Right lobe of liver (tissue), 4 donors: Measurements from ENCODE around the gene GNMT.

ENCODE experiments used
- POLR2A ChIP-seq: fragments of 450-650 bp; IDR thresholded peaks from one replicate; pipeline ENCODE4 v1.6.1; 2017; ENCODE audit warnings: antibody characterized with exemption, mild to moderate bottlenecking
- TF ChIP-seq, protein P1 (sequence below), 4 donors: fragments of 200-600 bp in 3 of 4; fragments of 450-650 bp in 1 of 4; IDR thresholded peaks; one replicate each; pipeline versions ENCODE4 v1.5.1 to v1.8.0; 2016 to 2022; ENCODE audit warnings: antibody characterized with exemption in 4 of 4, mild to moderate bottlenecking in 2 of 4
- donor health status: DM: no; HTN: no; CAD: no.
- donor health status: DM: no; HTN: no; CAD: no.
- donor health status: DM: no; HTN: yes; CAD: no.

GRCh38 chr6:42973926-42974325, 13.4 kb downstream of the GNMT start:
- TF ChIP-seq, protein P1, sequence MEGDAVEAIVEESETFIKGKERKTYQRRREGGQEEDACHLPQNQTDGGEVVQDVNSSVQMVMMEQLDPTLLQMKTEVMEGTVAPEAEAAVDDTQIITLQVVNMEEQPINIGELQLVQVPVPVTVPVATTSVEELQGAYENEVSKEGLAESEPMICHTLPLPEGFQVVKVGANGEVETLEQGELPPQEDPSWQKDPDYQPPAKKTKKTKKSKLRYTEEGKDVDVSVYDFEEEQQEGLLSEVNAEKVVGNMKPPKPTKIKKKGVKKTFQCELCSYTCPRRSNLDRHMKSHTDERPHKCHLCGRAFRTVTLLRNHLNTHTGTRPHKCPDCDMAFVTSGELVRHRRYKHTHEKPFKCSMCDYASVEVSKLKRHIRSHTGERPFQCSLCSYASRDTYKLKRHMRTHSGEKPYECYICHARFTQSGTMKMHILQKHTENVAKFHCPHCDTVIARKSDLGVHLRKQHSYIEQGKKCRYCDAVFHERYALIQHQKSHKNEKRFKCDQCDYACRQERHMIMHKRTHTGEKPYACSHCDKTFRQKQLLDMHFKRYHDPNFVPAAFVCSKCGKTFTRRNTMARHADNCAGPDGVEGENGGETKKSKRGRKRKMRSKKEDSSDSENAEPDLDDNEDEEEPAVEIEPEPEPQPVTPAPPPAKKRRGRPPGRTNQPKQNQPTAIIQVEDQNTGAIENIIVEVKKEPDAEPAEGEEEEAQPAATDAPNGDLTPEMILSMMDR (IDR thresholded peaks at IDR 0.05): no peak
- no peak for TF ChIP-seq POLR2A
